Fibroblast of upper back skin (primary cell): ENCODE results near the gene OR2D2.
"Not testable (repeated sequence)": the region's sequence is repeated elsewhere in the genome, so short reads cannot be mapped to it uniquely, and the experiment has no call there.

ENCODE experiments used
- DNase-seq: peaks from one replicate; pipeline ENCODE4 v3.0.0-alpha.2; 2013

OR2D2 gene

GRCh38 chr11:6892400-6892799 is at the start of gene OR2D2:
TSS of gene OR2D2 (minus strand) at chr11:6892500. CDS start at chr11:6892500, 0 bp downstream.
- no peak for DNase-seq

GRCh38 chr11:6941970-6942369 is 49.7 kb upstream of the OR2D2 start:
- no peak for DNase-seq

- DNase-seq, result no peak
These were observed 39.8 kb upstream of the OR2D2 start for GRCh38 chr11:6932145-6932544.

GRCh38 chr11:6931146-6931713 is 38.9 kb upstream of the OR2D2 start:
- peak; percentile 13 for DNase-seq

GRCh38 chr11:6928916-6929315 is 36.6 kb upstream of the OR2D2 start:
- no peak for DNase-seq

- DNase-seq, result no peak
These were observed 34.8 kb upstream of the OR2D2 start for GRCh38 chr11:6927030-6927617.

- DNase-seq, result peak; percentile 84
These were observed 34.1 kb upstream of the OR2D2 start, which contains the start of gene ZNF215 for GRCh38 chr11:6926208-6927029. TSS of gene ZNF215 (plus strand) at chr11:6926426. CDS start at chr11:6932273, 5,847 bp downstream.

- peak; percentile 9 for DNase-seq
These were observed 33.4 kb upstream of the OR2D2 start for GRCh38 chr11:6925636-6926207.

- no peak for DNase-seq
These were observed 32.8 kb upstream of the OR2D2 start for GRCh38 chr11:6925007-6925577.

GRCh38 chr11:6920702-6921101 is 28.4 kb upstream of the OR2D2 start, which contains the start of gene OR2D3:
TSS of gene OR2D3 (plus strand) at chr11:6921002. CDS start at chr11:6921002, 0 bp downstream.
- no peak for DNase-seq

GRCh38 chr11:6919698-6920097 is 27.4 kb upstream of the OR2D2 start:
- DNase-seq, result no peak

GRCh38 chr11:6911948-6912347 is 19.6 kb upstream of the OR2D2 start:
- no peak for DNase-seq

- no peak for DNase-seq
These were observed 19.1 kb upstream of the OR2D2 start for GRCh38 chr11:6911378-6911777.

GRCh38 chr11:6904804-6905203 is 12.5 kb upstream of the OR2D2 start:
- DNase-seq, result not testable (repeated sequence)

- DNase-seq, result peak; percentile 2
These were observed 8.2 kb upstream of the OR2D2 start for GRCh38 chr11:6900327-6900999.

- no peak for DNase-seq
These were observed 6.6 kb upstream of the OR2D2 start for GRCh38 chr11:6898911-6899310.

- DNase-seq, result no peak
These were observed 2.7 kb upstream of the OR2D2 start for GRCh38 chr11:6895010-6895409.

GRCh38 chr11:6894097-6894496 is 1.8 kb upstream of the OR2D2 start:
- no peak for DNase-seq

- no peak for DNase-seq
These were observed 2.5 kb downstream of the OR2D2 start for GRCh38 chr11:6889835-6890234.

GRCh38 chr11:6888830-6889229 is 3.5 kb downstream of the OR2D2 start:
- DNase-seq, result no peak

- DNase-seq, result not testable (repeated sequence)
These were observed 4.6 kb downstream of the OR2D2 start for GRCh38 chr11:6887711-6888110.

GRCh38 chr11:6882751-6883150 is 9.5 kb downstream of the OR2D2 start:
- DNase-seq, result no peak

- DNase-seq, result no peak
These were observed 15.4 kb downstream of the OR2D2 start for GRCh38 chr11:6876914-6877313.
